SW480 (cell line): ENCODE results near the gene LRIF1.
"Not testable (repeated sequence)": the region's sequence is repeated elsewhere in the genome, so short reads cannot be mapped to it uniquely, and the experiment has no call there.

Source experiments
- DNase-seq: peaks from one replicate; pipeline ENCODE4 v3.0.0-alpha.2; 2016; ENCODE audit warnings: low spot score

LRIF1 gene, protein sequence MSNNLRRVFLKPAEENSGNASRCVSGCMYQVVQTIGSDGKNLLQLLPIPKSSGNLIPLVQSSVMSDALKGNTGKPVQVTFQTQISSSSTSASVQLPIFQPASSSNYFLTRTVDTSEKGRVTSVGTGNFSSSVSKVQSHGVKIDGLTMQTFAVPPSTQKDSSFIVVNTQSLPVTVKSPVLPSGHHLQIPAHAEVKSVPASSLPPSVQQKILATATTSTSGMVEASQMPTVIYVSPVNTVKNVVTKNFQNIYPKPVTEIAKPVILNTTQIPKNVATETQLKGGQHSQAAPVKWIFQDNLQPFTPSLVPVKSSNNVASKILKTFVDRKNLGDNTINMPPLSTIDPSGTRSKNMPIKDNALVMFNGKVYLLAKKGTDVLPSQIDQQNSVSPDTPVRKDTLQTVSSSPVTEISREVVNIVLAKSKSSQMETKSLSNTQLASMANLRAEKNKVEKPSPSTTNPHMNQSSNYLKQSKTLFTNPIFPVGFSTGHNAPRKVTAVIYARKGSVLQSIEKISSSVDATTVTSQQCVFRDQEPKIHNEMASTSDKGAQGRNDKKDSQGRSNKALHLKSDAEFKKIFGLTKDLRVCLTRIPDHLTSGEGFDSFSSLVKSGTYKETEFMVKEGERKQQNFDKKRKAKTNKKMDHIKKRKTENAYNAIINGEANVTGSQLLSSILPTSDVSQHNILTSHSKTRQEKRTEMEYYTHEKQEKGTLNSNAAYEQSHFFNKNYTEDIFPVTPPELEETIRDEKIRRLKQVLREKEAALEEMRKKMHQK

DNA sequence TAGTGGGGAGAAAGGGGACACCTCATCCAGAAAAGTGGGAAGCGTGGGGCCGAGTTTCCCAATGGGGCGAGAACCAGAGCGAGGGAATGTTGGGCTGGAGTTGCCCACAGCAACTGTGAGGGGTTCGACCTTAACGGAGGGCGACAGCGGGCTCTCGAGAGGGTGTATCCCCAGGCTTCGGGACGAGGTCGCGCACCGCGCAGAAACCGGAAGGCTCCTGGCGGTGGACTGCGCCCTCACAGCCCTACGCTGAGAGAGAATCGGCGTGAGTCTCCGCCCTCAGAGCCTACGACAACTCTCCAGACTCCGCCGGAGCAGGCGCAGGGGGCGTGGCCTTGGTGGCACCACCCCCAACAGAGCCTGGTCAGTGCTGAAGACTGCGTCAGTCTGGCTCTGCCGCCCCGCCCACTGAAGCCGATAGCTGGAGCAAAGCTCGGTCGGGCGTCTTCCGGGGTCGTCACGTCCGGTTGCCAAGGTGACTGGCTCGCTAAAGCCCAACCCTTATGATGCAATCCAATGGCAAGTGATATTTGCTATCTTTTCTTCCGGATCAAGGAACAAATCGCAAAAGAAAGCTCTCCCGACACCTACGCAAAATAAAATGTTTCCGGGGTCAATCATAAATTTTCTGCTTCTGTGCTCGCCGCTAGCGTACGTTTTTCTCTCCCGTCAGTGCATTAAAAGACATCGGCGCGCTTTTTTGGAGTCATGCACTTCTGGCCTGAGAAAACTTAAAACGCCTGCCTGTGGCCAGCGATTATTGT, at the start of gene LRIF1:
Gene LRIF1, minus strand, starts transcription at position 232 of the 764 bp plus-strand sequence. CDS start 234 bp downstream, outside the sequence.
- peak; percentile 95 for DNase-seq

DNA sequence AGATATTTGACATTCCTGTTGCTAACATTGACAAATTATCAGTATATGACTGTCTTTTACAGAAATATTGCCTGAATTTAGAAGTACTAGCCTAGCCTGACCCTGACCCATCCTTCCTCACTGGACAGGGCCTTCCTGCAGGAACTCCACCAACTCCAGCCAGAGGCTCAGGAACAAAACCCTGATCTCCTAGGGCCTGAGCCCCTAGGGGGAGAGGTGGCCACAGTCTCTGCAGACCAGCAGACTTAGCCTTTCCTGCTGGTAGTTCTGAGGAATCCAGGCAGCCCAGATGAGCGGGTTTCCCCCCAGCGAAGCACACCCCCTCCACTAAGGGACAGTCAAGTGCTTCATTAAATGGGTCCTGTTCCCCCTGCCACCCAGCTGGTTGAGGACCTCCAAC, 44.3 kb upstream of the LRIF1 start:
- no peak for DNase-seq

DNA sequence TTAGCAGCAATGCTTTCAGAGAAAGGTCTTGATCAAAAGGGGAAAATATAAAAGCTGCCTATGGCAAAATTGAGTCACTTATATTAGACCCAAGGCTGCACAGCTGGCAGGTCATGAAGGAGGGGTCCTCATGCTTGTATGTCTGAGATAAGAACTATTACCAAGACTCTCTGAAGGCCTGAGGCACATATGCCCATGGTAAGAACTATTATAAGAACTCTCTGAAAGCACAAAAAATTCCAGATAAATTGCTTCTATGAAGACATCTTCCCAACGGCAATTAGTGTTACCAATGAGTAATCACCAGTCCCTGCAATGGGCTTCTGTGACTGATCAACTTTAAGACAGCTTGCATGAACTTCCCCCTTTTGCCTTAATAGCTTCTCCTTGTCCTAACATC, 42.8 kb upstream of the LRIF1 start:
- no peak for DNase-seq

DNA sequence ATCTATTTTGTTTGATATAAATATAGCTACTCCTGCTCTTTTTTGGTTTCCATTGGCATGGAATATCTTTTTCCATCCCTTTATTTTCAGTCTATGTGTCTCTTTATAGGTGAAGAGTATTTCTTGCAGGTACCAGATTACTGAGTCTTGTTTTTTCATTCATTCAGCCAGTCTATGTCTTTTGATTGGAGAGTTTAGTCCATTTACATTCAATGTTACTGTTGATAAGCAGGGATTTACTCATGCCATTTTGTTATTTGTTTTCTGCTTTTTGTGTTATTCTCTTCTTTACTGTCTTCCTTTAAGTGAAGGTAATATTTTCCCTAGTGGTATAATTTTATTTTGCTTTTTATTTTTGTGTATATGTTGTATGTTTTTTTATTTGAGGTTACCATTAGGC, 35.9 kb upstream of the LRIF1 start:
- not testable (repeated sequence) for DNase-seq

DNA sequence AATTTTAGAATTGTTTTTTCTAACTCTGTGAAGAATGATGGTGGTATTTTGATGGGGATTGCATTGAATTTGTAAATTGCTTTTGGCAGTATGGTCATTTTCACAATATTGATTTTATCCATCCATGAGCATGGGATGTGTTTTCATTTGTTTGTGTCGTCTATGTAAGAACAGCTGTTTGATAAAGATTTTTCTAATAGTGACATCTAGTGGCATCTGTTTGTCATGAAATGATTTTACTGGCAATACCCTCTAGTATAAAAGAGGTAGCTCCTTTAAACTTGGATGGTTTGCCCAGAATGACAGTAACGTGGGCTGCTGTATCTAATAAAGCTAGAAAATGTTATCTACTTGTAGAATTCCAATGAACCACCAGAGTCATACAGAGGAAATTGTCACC, 28.6 kb upstream of the LRIF1 start:
- DNase-seq: peak; percentile 31

DNA sequence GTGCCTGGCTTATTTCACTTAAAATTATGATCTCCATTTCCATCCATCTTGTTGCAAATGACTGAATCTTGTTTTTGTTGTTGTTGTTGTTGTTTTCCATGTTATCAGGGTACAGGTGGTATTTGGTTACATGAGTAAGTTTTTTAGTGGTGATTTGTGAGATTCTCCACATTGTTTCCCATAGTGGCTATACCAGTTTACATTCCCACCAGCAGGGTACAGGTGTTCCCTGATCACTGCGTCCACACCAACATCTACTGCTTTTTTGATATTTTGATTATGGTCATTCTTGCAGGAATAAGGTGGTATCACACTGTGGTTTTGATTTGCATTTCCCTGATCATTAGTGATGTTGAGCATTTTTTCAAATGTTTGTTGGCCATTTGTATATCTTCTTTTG, 27.6 kb upstream of the LRIF1 start:
- DNase-seq: not testable (repeated sequence)

DNA sequence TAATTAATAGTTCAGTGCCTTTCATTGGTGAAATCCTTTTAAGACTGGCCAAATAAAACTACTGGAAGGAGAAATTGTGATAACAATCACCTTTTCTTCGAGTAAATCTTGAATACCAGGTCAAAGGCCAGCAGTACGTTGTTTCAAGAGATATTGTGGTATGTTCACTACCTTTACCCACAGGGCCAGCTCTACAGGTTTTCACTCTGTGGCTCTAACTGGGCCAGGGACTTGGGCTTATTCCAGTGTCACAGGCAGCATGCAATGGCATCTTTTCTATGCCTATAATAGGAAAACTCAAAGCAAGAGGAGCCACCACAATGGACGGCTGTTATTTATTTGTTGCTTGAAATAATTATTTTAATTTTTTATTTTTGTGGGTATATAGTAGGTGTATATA, 26.8 kb upstream of the LRIF1 start:
- DNase-seq: no peak

DNA sequence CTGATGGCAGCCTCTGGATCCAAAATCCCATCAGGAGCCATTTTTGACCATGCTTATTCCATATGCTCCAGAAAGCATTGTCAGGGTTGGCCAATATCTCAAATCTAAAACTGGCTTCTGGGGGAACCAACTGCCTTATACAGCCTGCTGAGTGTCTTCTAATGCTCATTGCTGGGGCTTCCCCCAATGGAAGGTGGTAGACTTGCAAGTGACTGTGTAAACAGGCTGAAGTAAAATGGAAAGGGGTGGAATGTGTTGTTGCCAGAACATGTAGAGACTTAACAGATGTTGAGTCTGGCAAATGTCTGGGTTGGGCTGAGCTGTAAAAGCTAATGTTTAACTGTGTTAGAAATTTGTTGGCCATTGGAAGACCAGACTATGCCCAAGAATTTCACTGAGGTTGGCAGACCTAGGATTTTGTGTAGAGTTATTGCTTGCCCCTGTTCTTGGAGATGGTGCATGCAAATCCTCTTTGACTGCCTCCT, 22.7 kb upstream of the LRIF1 start:
- DNase-seq: no peak

DNA sequence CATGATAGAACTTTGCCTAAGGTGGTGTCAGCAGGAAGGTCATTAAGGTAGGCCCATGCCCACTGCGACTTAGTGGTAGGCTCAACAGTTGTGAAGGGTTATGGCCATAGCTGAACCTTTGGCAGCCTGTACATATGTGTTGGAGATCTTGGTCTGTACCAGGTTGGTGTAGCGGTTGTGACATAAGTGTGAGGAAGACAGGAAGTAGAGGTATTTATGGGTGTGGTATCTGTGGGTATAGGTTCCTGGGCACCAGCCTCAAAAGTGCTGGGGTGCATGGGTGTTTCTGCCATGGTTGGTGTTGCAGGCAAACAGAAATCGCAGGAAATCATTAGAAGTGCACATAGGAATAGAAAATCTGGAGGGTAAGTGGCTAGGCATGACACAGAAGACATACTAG, 18.6 kb upstream of the LRIF1 start:
- DNase-seq: no peak

DNA sequence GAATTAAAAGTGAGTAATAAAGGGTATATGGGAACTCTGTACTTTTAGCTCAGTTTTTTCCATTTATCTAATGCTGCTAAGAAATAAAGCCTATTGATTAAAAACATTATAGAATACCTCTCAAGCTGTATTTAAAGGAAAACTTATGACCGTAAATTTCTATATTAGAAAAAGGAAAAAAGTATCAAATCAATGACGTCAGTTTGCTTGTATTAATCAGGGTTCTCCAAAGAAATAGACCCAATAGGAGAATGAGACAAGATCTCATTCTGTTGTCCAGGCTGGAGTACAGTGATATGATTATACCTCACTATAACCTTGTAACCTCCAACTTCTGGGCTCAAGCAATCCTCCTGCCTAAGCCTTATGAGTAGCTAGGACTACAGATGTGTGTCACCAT, 15.4 kb upstream of the LRIF1 start:
- no peak for DNase-seq

DNA sequence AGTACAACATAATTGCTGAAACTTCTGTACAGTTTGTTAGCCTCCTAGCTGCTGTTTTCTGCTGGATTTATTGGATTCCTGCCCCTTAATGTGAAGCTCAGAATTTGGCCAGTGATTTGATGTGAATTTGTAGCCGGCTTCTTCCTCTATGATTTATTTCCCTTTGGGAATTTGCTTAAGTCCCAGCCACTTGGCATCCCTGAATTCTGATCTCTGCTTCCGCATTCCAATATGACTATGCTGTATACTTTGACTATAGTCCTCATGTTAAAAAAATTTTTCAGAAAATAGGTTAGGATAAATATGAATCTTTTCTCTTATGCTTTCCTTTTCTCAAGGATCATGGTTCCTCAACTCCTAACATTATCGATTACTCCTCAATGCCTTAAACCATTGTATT, 12.4 kb upstream of the LRIF1 start:
- no peak for DNase-seq

DNA sequence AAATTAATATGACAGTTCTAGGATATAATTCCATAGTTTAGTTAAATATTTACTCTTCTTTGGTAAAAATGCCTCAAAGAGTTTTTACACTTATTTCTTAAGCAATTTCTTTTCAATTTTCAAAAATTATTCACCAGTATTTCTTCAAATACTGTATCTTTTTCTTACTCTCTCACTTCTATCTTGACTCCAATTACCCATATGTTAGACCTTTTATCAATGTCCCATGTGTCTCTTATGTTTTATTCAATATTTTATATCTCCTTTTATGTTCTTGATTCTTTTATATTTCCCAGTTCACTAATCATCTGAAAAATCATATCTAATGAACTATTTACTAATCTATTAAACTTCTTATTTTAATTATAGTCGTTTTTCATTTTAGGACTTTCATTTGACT, 11.5 kb upstream of the LRIF1 start:
- no peak for DNase-seq

DNA sequence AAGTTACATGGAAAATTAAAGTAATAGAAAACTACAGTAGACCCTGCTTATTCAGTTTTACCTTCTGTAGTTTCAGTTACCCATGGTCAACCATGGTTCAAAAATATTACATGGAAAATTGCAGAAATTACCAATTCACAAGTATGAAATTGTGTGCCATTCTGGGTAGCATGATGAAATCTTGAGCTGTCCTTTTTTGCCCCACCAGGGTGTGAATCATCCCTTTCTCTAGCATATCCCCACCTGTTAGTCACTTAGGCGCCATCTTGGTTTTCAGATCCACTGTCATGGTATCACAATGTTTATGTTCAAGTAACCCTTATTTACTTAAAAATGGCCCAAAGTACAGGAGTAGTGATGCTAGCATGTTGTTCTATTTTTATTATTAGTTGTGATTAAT, 3.5 kb upstream of the LRIF1 start:
- DNase-seq: no peak

DNA sequence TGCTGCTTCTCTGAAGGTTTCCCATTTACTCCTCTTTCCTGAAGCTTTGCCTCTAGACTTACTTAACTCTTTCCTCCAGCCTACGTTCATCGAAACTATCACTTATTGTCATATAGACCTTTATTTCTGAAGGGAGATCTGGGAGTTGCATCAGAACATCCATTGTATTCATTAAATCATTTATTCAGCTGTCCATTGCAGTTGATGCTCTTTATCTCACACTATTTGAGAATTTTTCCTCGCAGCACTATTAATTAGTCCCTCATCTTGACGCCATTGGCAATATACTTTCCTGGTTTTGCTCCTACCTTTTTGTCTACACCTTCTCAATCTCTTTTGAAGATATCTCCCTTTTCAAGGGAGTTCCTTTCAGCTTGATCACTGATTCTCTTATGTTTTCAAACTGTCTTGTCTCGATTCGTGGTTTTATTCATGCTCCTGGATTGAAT, 757 bp upstream of the LRIF1 start:
- no peak for DNase-seq

DNA sequence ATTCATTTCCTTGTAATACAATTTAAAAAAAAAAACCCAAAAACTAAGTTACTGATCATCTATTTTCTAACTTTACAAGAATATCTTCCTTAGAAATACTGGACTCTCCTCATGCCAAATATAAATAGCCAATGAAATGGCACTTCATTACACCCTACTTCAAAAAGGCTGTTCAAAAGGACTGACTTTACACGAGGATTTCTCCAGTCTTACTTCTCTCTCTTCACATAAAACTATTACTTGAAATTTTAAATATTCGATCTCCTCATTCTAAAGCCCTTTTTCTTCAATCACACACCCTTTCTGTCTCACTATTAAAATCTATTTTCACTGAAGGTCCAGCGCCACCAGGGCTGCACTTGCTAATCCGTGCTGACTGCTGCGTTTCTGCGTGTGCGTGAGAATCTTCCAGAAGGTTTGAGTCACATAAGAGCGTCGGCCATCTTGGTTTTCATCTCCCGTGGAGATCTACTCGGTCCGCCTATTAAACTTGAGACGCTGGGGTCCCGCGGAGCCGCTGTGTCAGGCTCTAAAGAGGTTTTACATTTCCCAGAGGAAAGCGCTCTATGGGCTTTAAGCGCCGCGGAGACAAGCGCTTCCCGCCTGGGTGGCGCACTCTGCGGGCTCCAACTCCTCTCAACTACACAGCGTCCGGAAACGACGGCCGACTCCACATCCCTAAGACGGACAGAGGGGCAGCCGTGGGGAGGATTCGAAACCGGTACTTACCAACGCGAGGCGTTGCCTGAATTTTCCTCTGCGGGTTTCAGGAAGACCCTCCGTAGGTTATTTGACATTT, 631 bp downstream of the LRIF1 start:
- peak; percentile 59 for DNase-seq

DNA sequence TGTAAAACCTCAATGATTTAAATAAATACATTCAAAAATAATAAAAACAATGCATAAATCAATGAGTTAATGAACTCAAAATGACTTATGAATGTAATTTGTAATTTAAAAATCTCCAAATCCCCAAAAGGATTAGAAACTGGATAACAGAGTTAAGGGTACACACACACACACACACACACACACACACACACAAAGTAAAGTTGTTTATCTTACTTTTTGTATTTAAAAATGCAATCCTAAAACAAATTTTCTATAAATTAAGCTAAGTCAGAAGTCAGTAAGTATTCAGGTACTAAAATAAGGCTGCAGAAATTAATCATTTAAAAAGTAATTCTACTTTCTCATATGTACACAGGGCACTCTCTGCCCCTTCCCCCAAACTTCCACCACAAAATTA, 1.8 kb downstream of the LRIF1 start:
- no peak for DNase-seq

DNA sequence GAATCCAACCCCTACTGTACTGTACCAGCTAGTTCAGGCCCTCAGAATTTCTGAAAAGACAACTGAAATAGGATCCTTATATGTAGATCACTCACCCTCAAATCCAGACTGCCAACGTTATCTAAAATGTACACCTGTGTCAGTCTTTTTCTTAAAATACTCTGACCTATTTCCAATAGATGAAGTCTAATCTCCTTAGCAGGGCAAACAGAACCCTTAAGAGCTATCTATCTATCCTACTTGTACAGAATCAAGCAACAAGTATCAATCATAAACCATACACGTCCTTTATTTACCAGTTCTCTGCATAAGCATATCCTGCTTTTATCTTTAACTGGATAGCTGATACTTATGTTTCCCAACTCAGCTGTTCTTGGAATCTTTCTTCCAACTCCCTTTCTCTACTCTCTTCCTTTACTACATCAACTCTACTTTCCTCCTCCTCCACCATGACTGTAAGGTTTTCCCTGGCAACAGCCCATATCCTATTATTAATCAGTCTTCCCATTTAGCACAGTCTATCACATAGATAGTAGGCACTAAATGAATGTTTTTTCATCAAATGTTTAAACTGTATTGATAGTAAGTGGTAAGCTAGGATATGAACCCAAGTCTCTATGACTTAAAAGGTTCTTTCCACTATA, 2.8 kb downstream of the LRIF1 start:
- no peak for DNase-seq

DNA sequence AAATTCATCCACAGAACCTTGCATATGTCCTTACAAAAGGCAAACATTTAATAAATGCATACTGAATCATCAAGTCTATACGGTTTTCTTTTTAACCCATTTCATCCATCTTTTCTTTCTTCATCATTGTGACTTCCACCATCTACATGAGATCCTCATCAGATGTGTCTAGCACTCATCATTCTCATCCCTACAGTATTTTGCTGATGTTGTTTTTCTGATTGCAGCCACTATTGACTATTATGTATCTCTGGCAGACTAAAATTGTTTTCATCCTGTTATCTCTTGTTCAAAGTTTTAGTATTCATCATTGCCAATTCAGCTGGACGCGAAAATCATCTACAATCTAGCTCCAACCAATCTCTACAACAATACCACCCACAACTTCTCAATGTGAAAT, 5.9 kb downstream of the LRIF1 start:
- DNase-seq: no peak

DNA sequence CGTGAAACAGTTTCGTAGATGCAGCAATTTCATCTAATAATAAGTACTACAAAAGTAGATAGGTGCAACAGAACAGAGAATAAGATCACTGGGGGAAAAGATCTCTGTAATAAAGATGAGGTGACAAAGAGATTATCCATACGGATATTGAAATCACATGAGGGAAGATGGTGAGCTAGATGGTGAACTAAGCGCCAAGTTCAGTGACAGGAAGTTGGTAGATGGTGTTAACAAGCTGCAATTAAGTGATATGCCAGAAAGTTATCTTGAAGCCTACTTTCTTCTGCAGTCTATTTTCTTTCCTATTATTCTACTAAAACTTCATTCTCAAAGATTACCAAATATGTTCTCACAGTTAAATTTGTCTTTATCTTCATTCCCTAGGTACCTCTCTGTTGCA, 7.1 kb downstream of the LRIF1 start:
- DNase-seq: no peak

DNA sequence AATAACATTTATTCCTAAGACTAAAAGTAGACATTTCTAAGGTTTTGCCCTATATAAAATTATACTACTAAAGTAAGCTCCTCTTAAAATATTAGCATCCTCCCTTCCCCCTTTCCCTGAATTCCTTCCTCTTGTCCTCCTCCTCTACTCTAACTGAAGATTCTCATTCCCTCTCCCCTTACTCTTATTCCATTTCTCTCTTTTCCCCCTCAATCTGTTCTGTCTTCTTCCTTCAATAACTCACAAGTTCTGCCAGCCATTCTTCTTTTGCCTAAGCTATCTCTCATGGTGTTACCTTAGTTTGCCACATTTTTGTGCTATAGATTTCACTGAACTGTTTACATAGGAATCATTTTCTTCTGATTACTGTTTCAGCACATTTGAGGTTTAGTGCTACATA, 10.7 kb downstream of the LRIF1 start:
- DNase-seq: no peak

DNA sequence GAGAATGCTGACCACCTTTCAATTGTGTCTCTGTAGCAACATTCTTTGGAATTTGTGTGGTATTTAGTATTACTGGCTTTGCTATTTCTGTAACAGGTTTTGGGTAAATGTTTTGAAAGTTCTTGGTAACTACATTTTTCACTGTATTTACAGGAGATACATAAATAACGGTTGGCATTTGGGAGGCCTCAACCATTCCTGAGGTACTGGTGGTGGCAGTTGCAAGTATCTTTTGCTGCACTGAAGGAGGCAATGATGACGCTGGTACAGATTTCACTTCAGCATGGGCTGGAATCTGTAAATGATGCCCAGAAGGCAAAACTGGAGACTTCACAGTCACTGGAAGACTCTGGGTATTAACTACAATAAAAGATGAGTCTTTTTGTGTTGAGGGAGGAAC, 11.7 kb downstream of the LRIF1 start:
- no peak for DNase-seq
